HG03280 (cell line): Measurements from ENCODE around the gene NOX4.
"Not testable (repeated sequence)": the region's sequence is repeated elsewhere in the genome, so short reads cannot be mapped to it uniquely, and the experiment has no call there.

Experiments used
- ATAC-seq: cut with Tn5 transposase; IDR thresholded peaks from one replicate; pipeline ENCODE4 v1.9.1; 2021; ENCODE audit warnings: mild to moderate bottlenecking, moderate library complexity; ENCODE audit not compliant: unreplicated experiment

NOX4 gene

GRCh38 chr11:89310607-89311006 is 180.6 kb downstream of the NOX4 start:
- ATAC-seq: not testable (repeated sequence)

DNA sequence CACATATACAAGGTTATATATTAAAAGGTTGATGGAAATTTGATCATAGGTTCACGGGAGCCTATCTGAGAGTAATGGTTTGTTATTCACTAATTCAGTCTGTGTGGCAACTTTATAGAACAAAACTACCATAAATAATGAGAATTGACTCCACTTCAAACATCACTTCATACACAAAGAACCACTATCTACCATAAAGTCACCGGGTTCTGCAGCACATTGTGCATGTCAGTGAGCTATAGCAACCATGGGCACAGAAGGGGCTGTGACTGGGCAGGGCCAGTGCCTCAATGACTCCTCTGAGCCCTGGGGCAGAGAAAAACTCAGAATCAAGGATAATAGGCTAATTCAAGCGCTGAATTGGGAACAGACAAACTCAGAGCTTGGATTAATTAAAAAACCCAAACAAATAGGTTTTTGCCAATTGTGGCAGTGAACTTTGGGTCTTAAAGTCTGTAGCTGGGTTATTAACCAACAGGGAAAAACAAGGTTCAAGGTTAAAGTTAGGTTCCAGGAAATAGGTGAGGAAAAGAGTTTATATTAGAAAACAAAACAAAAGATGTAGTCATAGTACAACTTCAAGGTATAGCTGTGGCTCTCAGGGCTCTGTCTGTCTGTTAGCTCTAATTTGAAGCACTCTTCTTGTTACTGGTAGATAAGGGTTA is 181.7 kb downstream of the NOX4 start:
- not testable (repeated sequence) for ATAC-seq

DNA sequence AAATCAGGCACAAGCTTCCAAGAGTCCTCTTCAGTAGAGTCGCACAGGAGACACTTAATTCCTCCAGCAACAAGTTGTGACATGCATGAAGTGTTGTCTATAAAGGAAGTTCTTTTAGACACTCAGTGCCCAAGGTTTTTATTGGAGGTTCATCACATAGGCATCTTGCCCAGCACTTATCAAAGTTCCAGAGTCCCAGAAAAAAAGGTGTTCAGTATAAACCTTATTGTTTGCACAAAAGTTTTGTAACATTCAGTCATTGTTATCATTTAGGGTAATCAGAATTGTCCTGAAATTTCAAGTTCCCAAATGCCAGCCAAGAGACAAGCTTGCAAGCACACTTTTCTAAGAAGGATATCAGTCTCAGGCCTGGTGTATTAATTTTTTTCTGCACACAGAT is 182.9 kb downstream of the NOX4 start:
- ATAC-seq: not testable (repeated sequence)

DNA sequence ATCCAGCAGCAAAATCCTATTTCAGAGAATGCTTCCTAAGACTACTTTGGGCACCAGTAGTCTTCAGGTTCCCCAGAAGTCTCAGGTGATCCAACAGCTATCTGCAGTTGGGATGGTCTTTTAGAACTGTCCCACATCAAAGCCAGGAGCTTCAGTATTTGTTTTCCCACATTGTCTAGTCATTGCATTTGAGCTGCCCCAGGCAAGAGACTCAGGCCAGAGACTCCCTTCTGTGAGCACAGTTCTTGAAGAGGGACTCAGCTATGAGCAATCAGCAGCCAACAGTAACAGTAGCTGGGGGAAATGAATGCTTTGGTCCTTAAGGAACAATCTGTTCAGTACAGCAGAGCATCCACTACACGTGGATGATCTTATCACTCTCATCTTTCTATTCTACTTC is 188.1 kb downstream of the NOX4 start:
- not testable (repeated sequence) for ATAC-seq

- ATAC-seq: not testable (repeated sequence)
Measured at GRCh38 chr11:89295023-89295422, 196.2 kb downstream of the NOX4 start.

DNA sequence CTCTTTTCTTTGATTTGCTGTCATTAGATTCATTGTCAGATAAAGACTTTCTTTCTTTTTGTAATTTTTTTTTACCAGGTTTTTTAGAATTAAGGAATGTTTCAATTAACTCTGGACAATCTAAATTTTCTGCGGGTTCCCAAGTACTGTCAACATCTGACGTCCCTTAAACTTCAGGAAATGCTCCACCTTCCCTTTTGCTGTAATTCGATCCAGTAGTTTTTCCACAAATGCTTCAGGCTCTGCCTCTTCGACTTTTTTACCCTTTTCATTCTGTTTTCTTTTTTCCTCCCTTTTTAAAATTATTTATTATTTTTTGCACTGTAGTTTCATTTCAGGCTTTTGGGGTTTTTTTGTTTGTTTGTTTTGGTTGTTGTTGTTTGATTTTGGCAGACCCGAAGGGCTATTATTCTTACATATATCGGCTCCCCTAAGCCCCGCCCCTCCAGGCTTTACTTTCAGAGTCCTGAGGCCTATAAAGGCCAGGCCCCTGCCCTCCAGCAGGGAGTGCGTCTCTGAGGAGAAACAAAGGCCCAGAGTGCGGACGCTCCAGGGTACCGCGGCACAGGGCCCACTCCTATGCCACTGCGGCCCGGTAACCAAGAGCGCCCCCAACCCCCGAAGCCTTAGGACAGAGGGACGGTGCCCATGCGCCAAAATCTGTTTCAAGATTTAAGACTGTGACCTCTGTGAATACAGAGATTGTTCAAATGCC is 197.1 kb downstream of the NOX4 start:
- no peak for ATAC-seq

GRCh38 chr11:89288004-89288403 is 203.2 kb downstream of the NOX4 start:
- ATAC-seq: not testable (repeated sequence)

- not testable (repeated sequence) for ATAC-seq
Measured at GRCh38 chr11:89286601-89287000, 204.6 kb downstream of the NOX4 start.

- not testable (repeated sequence) for ATAC-seq
Measured at GRCh38 chr11:89281032-89281677, 210.0 kb downstream of the NOX4 start.

GRCh38 chr11:89279176-89279575 is 212.0 kb downstream of the NOX4 start:
- ATAC-seq: no peak

- no peak for ATAC-seq
Measured at GRCh38 chr11:89275966-89276365, 215.2 kb downstream of the NOX4 start.
